Mammary epithelial cell (primary cell): ENCODE data around the gene AFAP1L2.

Experiments
- EZH2 ChIP-seq: IDR thresholded peaks from 2 replicates; pipeline ENCODE4 v1.6.1; 2012; ENCODE audit warnings: low read length, inconsistent platforms, borderline replicate concordance
- TF ChIP-seq, protein P1 (sequence below), 2 donors: IDR thresholded peaks in 1 of 2; conservative IDR thresholded peaks in 1 of 2; 2 replicates each; pipeline ENCODE4 v1.5.1; 2011 to 2012; ENCODE audit warnings: inconsistent platforms in 2 of 2, low read length in 2 of 2, mild to moderate bottlenecking in 2 of 2, control low read depth in 1 of 2, low read depth in 1 of 2; ENCODE audit not compliant: insufficient read depth in 1 of 2; ENCODE audit errors: extremely low read depth in 1 of 2

DNA sequence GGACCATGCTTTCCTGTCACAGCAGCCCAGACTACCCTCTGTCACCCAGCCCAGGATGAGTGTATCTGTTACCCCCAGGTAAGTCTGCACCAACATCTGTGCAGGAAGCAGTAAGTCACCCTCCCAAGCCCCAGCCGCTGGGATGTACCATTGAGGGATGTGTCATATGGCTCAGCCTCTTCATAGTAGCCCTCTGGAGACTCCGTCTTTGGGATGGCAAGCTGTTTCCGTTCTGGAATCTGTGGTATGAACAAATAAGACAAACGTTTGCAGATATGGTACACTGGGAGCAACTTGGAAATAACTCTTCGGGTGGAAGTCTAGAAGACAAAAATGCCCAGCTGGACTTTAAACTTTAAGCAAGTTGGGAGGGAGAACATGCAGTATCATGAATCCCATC, 81.3 kb downstream of the AFAP1L2 start:
- TF ChIP-seq, protein P1, sequence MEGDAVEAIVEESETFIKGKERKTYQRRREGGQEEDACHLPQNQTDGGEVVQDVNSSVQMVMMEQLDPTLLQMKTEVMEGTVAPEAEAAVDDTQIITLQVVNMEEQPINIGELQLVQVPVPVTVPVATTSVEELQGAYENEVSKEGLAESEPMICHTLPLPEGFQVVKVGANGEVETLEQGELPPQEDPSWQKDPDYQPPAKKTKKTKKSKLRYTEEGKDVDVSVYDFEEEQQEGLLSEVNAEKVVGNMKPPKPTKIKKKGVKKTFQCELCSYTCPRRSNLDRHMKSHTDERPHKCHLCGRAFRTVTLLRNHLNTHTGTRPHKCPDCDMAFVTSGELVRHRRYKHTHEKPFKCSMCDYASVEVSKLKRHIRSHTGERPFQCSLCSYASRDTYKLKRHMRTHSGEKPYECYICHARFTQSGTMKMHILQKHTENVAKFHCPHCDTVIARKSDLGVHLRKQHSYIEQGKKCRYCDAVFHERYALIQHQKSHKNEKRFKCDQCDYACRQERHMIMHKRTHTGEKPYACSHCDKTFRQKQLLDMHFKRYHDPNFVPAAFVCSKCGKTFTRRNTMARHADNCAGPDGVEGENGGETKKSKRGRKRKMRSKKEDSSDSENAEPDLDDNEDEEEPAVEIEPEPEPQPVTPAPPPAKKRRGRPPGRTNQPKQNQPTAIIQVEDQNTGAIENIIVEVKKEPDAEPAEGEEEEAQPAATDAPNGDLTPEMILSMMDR (conservative IDR thresholded peaks at IDR 0.05 in 1 of 2, IDR thresholded peaks at IDR 0.05 in 1 of 2; ENCODE audit: extremely low read depth in 1 of 2, insufficient read depth in 1 of 2, low read depth in 1 of 2, low read length in 2 of 2), result no peak
- no peak for TF ChIP-seq EZH2
